ENCODE results near the gene SEL1L2. TPM values are rescaled to one million over a fixed set of nuclear protein-coding genes. Genes with fewer than 3 reads are reported as not detected.

Gene SEL1L2
- total and polyA plus RNA-seq, 10 donors, result 0.22 TPM; not detected in 9

- 42 to 49% (median 44%) methylated on average over 5 of the region's 5 CpGs for WGBS, 5 donors
- no peak overlapping the region for H3K4me3 ChIP-seq
- no peaks in the 10 kb centered on the region for H3K4me1 ChIP-seq
- peaks cover 0 to 45% (median 34%) of the 10 kb centered on the region in 6 donors for H3K36me3 ChIP-seq
- H3K27ac ChIP-seq, result no peak overlapping the region
- intact Hi-C loops (cut with DNase I; ENCODE audit: low total_unique reads), result loop anchor here (5.0 kb wide), 1 partner anchor 237 kb away; no protein-coding TSS in a partner anchor
- H3K27me3 ChIP-seq (replicated peaks in 1 of 7), result no peaks in the 10 kb centered on the region
- no peak for DNase-seq
- H3K9me3 ChIP-seq, result peaks cover 0 to 4% (median 0%) of the 10 kb centered on the region in 8 donors
- TF ChIP-seq CTCF (IDR thresholded peaks at IDR 0.05 in 8 of 11, conservative IDR thresholded peaks at IDR 0.05 in 3 of 11), result peak in 9 of 11 experiments; percentile 22 to 72 (median 57)
- TF ChIP-seq POLR2AphosphoS5 (IDR thresholded peaks at IDR 0.05), result no peak
Observed at GRCh38 chr20:13819885-13820645, 170.3 kb downstream of the SEL1L2 start.

GRCh38 chr20:13817342-13817741 lies 173.1 kb downstream of the SEL1L2 start:
- H3K9me3 ChIP-seq, result peaks cover 0 to 4% (median 0%) of the 10 kb centered on the region in 8 donors
- no peaks in the 10 kb centered on the region for H3K27me3 ChIP-seq (replicated peaks in 1 of 7)
- no peak for DNase-seq
- H3K4me1 ChIP-seq, result no peaks in the 10 kb centered on the region
- peaks cover 4 to 72% (median 60%) of the 10 kb centered on the region in 6 donors for H3K36me3 ChIP-seq
- no peak overlapping the region for H3K4me3 ChIP-seq
- intact Hi-C loops (cut with DNase I; ENCODE audit: low total_unique reads), result loop anchor here (5.0 kb wide), 1 partner anchor 240 kb away; no protein-coding TSS in a partner anchor
- TF ChIP-seq CTCF (IDR thresholded peaks at IDR 0.05 in 8 of 11, conservative IDR thresholded peaks at IDR 0.05 in 3 of 11) (no peak), POLR2A (IDR thresholded peaks at IDR 0.05) (no peak), POLR2AphosphoS5 (IDR thresholded peaks at IDR 0.05) (no peak)
- H3K27ac ChIP-seq, result no peak overlapping the region

GRCh38 chr20:13816757-13817156 lies 173.7 kb downstream of the SEL1L2 start:
- peaks cover 0 to 4% (median 0%) of the 10 kb centered on the region in 8 donors for H3K9me3 ChIP-seq
- 87 to 92% (median 90%) methylated on average over 3 of the region's 3 CpGs for WGBS, 5 donors
- no peak overlapping the region for H3K4me3 ChIP-seq
- H3K36me3 ChIP-seq, result peaks cover 4 to 78% (median 65%) of the 10 kb centered on the region in 6 donors
- H3K27me3 ChIP-seq (replicated peaks in 1 of 7), result no peaks in the 10 kb centered on the region
- H3K4me1 ChIP-seq, result no peaks in the 10 kb centered on the region
- no peak for DNase-seq
- intact Hi-C loops (cut with DNase I; ENCODE audit: low total_unique reads), result loop anchor here (5.0 kb wide), 1 partner anchor 241 kb away; no protein-coding TSS in a partner anchor
- no peak overlapping the region for H3K27ac ChIP-seq
- TF ChIP-seq CTCF (IDR thresholded peaks at IDR 0.05 in 8 of 11, conservative IDR thresholded peaks at IDR 0.05 in 3 of 11), result no peak
- TF ChIP-seq POLR2AphosphoS5 (IDR thresholded peaks at IDR 0.05), result no peak
- TF ChIP-seq POLR2A (IDR thresholded peaks at IDR 0.05), result no peak

GRCh38 chr20:13814672-13815071 lies 175.7 kb downstream of the SEL1L2 start:
- H3K9me3 ChIP-seq, result no peaks in the 10 kb centered on the region
- H3K4me3 ChIP-seq, result no peak overlapping the region
- H3K27me3 ChIP-seq (replicated peaks in 1 of 7), result no peaks in the 10 kb centered on the region
- DNase-seq, result no peak
- no peak overlapping the region for H3K27ac ChIP-seq
- 94 to 97% (median 96%) methylated on average over 4 of the region's 4 CpGs for WGBS, 5 donors
- no peaks in the 10 kb centered on the region for H3K4me1 ChIP-seq
- intact Hi-C loops (cut with DNase I; ENCODE audit: low total_unique reads), result loop anchor here (5.0 kb wide), 1 partner anchor 243 kb away; no protein-coding TSS in a partner anchor
- TF ChIP-seq POLR2A (IDR thresholded peaks at IDR 0.05), result no peak
- no peak for TF ChIP-seq POLR2AphosphoS5 (IDR thresholded peaks at IDR 0.05)
- TF ChIP-seq CTCF (IDR thresholded peaks at IDR 0.05 in 8 of 11, conservative IDR thresholded peaks at IDR 0.05 in 3 of 11), result no peak
- peaks cover 4 to 94% (median 86%) of the 10 kb centered on the region in 6 donors for H3K36me3 ChIP-seq

Measured in spleen (tissue), 11 donors.